ENCODE data around the gene PAN3. TPM values are rescaled to one million over a fixed set of nuclear protein-coding genes. Genes with fewer than 3 reads are reported as not detected.

Gene PAN3
- total and polyA plus RNA-seq, 2 of the 8 experiments (the other 6 are each of a cell fraction or from before 2014, with no cell fraction given): 12.7 to 39.3 TPM

DNA sequence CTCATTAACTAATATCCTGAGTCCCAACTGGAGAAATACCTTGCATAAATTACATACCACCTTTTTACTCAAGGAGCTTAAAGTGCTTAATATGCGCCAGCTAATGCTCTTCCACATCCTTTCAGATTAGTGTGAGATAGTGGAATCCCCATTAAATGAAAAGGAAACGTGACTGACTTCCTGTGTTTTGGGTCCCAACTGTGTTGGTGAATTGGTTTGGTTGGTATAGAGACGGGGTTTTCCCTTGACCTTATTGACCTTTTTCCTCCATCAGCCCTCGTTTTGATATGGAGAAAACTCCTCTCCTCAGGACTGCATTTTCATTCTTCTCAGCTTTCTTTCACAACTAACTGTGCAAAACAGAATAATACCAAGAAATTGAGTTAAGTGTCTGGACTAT is 163.5 kb downstream of the PAN3 start (continued):
- TF ChIP-seq SIN3A (conservative IDR thresholded peaks at IDR 0.05 in 1 of 2, IDR thresholded peaks at IDR 0.05 in 1 of 2; ENCODE audit: low read depth in 1 of 2, low read length in 2 of 2) (no peak), SIX5 (IDR thresholded peaks at IDR 0.05; ENCODE audit: low read depth, low read length) (no peak)
